HL-60 (cell line): ENCODE data around the gene RPL32.

Source experiments
- DNase-seq, 2 experiments: peaks; one replicate each; pipeline ENCODE4 v3.0.0-alpha.2; 2010 to 2020; ENCODE audit warnings: low read depth in 1 of 2, low spot score in 1 of 2
- H3K27ac ChIP-seq: fragments of 250-450 bp; sonication (Bioruptor Pico); replicated peaks from 2 replicates; pipeline ENCODE4 v1.5.1; 2020; ENCODE audit warnings: mild to moderate bottlenecking, moderate library complexity
- H3K27me3 ChIP-seq: fragments of 250-450 bp; sonication (Bioruptor Pico); 2 replicates; pipeline ENCODE4 v1.5.1; 2021; ENCODE audit warnings: mild to moderate bottlenecking, moderate library complexity; ENCODE audit not compliant: insufficient read depth, poor library complexity, severe bottlenecking
- H3K4me3 ChIP-seq: replicated peaks from 2 replicates; pipeline ENCODE4 v1.5.1; 2011; ENCODE audit warnings: mild to moderate bottlenecking, control low read depth, low read length; ENCODE audit not compliant: insufficient read depth
- GABPA ChIP-seq: IDR thresholded peaks from 2 replicates; pipeline ENCODE4 v1.6.1; 2012; ENCODE audit warnings: low read depth
- POLR2AphosphoS5 ChIP-seq: IDR thresholded peaks from 2 replicates; pipeline ENCODE4 v1.6.1; 2012; ENCODE audit warnings: low read depth
- REST ChIP-seq: IDR thresholded peaks from 2 replicates; pipeline ENCODE4 v1.6.1; 2012; ENCODE audit warnings: low read depth; ENCODE audit not compliant: insufficient replicate concordance
- SPI1 ChIP-seq: IDR thresholded peaks from 2 replicates; pipeline ENCODE4 v1.6.1; 2012; ENCODE audit warnings: low read depth, mild to moderate bottlenecking, borderline replicate concordance
- TF ChIP-seq, protein P1 (sequence below): IDR thresholded peaks from one replicate; pipeline ENCODE4 v1.5.1; 2011; ENCODE audit warnings: low read length, control low read depth, inconsistent platforms; ENCODE audit not compliant: insufficient read depth

Gene RPL32

GRCh38 chr3:12797892-12798558 is 43.3 kb downstream of the RPL32 start:
- TF ChIP-seq, protein P1, sequence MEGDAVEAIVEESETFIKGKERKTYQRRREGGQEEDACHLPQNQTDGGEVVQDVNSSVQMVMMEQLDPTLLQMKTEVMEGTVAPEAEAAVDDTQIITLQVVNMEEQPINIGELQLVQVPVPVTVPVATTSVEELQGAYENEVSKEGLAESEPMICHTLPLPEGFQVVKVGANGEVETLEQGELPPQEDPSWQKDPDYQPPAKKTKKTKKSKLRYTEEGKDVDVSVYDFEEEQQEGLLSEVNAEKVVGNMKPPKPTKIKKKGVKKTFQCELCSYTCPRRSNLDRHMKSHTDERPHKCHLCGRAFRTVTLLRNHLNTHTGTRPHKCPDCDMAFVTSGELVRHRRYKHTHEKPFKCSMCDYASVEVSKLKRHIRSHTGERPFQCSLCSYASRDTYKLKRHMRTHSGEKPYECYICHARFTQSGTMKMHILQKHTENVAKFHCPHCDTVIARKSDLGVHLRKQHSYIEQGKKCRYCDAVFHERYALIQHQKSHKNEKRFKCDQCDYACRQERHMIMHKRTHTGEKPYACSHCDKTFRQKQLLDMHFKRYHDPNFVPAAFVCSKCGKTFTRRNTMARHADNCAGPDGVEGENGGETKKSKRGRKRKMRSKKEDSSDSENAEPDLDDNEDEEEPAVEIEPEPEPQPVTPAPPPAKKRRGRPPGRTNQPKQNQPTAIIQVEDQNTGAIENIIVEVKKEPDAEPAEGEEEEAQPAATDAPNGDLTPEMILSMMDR: no peak
- TF ChIP-seq POLR2AphosphoS5 (no peak), GABPA (no peak), SPI1 (no peak), REST (no peak)
- no peak for DNase-seq
- no peak overlapping the region for H3K27ac ChIP-seq
- H3K27me3 ChIP-seq: peaks cover 12% of the 10 kb centered on the region
- H3K4me3 ChIP-seq: no peak overlapping the region

DNA sequence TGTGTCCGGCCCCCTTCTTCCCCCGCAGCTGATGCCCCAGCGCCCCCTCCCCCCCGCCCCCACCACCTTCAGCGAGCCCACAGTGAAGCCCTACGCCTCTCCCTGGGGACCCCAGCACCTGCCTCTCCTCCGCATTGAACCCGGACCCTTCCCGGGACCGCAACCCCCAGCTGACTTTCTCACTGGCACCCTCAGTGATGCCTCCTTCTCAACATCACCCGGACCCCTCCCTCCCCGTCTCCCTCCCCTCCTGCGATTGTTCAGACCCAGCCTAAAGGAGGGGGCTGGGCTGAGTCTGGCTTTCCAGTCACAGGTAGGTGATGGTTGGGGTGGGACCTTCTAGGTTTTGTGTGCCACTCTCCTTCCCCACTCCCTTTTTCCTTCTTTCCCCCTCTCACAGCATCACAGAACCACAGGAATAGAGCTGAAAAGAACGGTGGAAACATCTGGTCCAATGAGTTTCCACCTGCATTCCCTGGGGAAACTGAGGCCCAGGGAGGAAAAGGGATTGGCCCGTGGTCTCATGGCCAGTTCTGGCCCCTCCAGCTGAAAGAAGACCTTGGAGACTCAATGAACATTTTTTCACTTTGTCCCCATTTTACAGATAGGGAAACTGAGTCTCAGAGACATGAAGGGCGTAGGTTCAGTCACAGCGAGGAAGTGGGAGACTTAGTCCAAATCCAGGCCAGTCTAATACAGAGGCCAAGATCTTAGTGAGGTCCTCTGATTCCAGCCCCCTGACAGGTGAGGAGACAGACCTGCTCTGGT is 44.1 kb downstream of the RPL32 start:
- TF ChIP-seq REST (no peak), GABPA (no peak), SPI1 (no peak), POLR2AphosphoS5 (no peak)
- TF ChIP-seq, protein P1: no peak
- peaks cover 12% of the 10 kb centered on the region for H3K27me3 ChIP-seq
- H3K27ac ChIP-seq: no peak overlapping the region
- H3K4me3 ChIP-seq: no peak overlapping the region
- DNase-seq: no peak

DNA sequence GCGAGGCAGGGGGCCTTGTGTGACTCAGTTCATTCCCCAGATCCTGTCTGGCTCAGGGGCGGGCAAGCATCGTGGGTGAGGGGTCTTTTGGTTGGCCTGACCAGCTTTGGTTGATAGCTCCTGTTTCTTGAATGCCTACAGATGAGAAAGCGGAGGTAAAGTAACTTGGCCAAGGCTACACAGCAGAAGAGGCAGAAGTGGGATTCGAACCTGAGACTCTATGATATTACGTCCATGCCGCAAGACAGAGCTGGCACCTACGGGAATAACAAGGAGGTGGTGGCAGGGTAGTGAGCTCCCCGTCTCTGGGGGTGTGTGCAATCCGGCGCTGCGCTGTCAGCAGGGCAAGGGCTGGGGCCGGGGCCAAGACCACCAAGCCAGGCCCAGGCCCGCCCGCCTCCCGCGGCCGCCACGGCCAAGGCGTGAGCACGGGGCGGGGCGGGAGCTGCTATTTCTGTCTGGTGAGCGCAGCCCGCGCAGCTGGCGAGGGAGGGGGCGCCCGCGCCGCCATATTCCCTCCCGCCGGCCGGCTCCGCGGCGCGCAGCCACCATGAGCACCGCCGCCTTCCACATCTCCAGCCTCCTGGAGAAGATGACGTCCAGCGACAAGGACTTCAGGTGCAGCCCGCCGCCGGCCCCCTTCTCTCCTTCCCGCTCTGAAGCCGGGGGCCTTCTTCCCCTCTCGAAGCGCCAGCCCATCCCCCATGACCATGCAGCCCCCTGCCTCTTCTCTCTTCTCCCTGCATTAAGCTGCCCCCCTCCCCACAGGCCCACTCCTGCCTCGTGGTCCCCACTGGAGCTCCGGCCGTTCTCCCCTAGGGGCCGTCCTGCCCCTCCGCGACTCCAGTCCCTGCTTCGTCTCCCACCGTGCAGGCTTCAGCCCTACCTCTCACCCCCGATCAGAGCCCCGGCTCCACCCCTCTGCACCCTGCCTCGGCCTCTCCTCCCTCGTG is 44.9 kb downstream of the RPL32 start, which contains the start of gene CAND2:
Gene CAND2 (plus strand): TSS at position 510 of the 953 bp plus-strand sequence. CDS start 41 bp downstream, at position 551.
- no peak for DNase-seq
- TF ChIP-seq POLR2AphosphoS5 (no peak), REST (no peak), SPI1 (no peak), GABPA (no peak)
- H3K4me3 ChIP-seq: peak within 1 kb of the TSS; percentile 40
- H3K27me3 ChIP-seq: peaks cover 12% of the 10 kb centered on the region
- no peak within 1 kb of the TSS for H3K27ac ChIP-seq
